ENCODE measurements around the gene GPHN. TPM values are rescaled to one million over a fixed set of nuclear protein-coding genes. Genes with fewer than 3 reads are reported as not detected.

GPHN gene
- total and polyA plus RNA-seq, 2 of the 4 experiments (the other 2 are of a cell fraction), result 8.0 to 8.1 TPM

GRCh38 chr14:67187826-67188225 lies 679.9 kb downstream of the GPHN start:
- peak overlapping the region; percentile 28; the same call in 1 of the 2 replicates for H3K4ac ChIP-seq (ENCODE audit: low read depth, low read length)
- no peak overlapping the region for H3K4me3 ChIP-seq (ENCODE audit: insufficient read depth, low read depth, low read length)
- H3K9ac ChIP-seq (ENCODE audit: low read depth, low read length), result no peak overlapping the region
- no peaks in the 10 kb centered on the region for H3K27me3 ChIP-seq (ENCODE audit: control insufficient read depth, insufficient read depth, low read length)
- peaks cover 11% of the 10 kb centered on the region for H3K4me1 ChIP-seq (ENCODE audit: control insufficient read depth, insufficient read depth, low read length)
- no peak overlapping the region for H3K27ac ChIP-seq (ENCODE audit: insufficient read depth, low read length)
- no TSS peak for BruUV-seq (replicated peaks)
- H2BK15ac ChIP-seq (ENCODE audit: low read depth, low read length), result 0 out of 3 replicates have a peak overlapping the region, but pooled peaks have one; percentile 9
- peak overlapping the region; percentile 77 for H2BK120ac ChIP-seq (ENCODE audit: low read depth, low read length)
- 0 out of 2 replicates have a peak overlapping the region, but pooled peaks have one; percentile 33 for H3K14ac ChIP-seq (replicated peaks; ENCODE audit: low read depth, low read length)
- in situ Hi-C loops (cut with MboI; ENCODE audit: low sequenced_read_pairs) (no loop called here), intact Hi-C loops (cut with micrococcal nuclease) (no loop called here), dilution Hi-C loops (cut with HindIII; ENCODE audit: low sequenced_read_pairs, unreplicated experiment) (no loop called here)
- TF ChIP-seq CEBPB (IDR thresholded peaks at IDR 0.05; ENCODE audit: low read depth, low read length) (no peak), MXI1 (IDR thresholded peaks at IDR 0.05; ENCODE audit: borderline replicate concordance, low read depth, low read length) (no peak), CHD1 (IDR thresholded peaks at IDR 0.05; ENCODE audit: low read depth, low read length) (no peak), SMC3 (IDR thresholded peaks at IDR 0.05; ENCODE audit: low read depth, low read length) (no peak), MAZ (IDR thresholded peaks at IDR 0.05; ENCODE audit: borderline replicate concordance, low read depth, low read length) (no peak), BHLHE40 (IDR thresholded peaks at IDR 0.05; ENCODE audit: low read depth, low read length) (no peak), RAD21 (IDR thresholded peaks at IDR 0.05; ENCODE audit: low read length) (no peak)
- no peak overlapping the region for H4K5ac ChIP-seq (ENCODE audit: low read depth, low read length)
- H3K18ac ChIP-seq (ENCODE audit: low read depth, low read length), result no peak overlapping the region
- H3K36me3 ChIP-seq (ENCODE audit: control insufficient read depth, insufficient read depth, low read length), result no peaks in the 10 kb centered on the region
- DNase-seq (peak; percentile 86), ATAC-seq (ENCODE audit: low read depth) (peak; percentile 43)
- 0 out of 2 replicates have a peak overlapping the region, but pooled peaks have one; percentile 35 for H3K56ac ChIP-seq (ENCODE audit: extremely low read depth, insufficient read depth, low read length)
- no peaks in the 10 kb centered on the region for H4K20me1 ChIP-seq (ENCODE audit: insufficient read depth, low read length)
- H2AK9ac ChIP-seq (replicated peaks; ENCODE audit: low read depth, low read length, poor library complexity), result no peak overlapping the region
- no CpG with 5 or more reads among the region's 2 CpGs for WGBS, 2 experiments (ENCODE audit: extremely low coverage in 2 of 2, insufficient read length in 1 of 2)
- H2AFZ ChIP-seq (replicated peaks; ENCODE audit: low read length, poor library complexity), result no peak overlapping the region
- no peaks in the 10 kb centered on the region for H3K9me3 ChIP-seq (ENCODE audit: control insufficient read depth, insufficient read depth, low read length)
- no peak overlapping the region for H2BK5ac ChIP-seq (ENCODE audit: low read depth, low read length, poor library complexity, severe bottlenecking)
- H2AK5ac ChIP-seq (ENCODE audit: low read depth, low read length), result peak overlapping the region; percentile 37
- CTCF ChIA-PET, result interaction anchor here (0.6 to 1.1 kb wide), 2 partner anchors 15 to 526 kb away, joined by 3 to 5 read pairs; no protein-coding TSS in a partner anchor
- H3K23ac ChIP-seq (ENCODE audit: low read depth, low read length), result no peak overlapping the region; the same call in 1 of the 2 replicates
- peaks cover 14% of the 10 kb centered on the region for H3K9me1 ChIP-seq (ENCODE audit: insufficient read depth, low read length)
- peak overlapping the region; percentile 25; the same call in 1 of the 2 replicates for H3K4me2 ChIP-seq (ENCODE audit: low read depth, low read length)
- POLR2A ChIA-PET (ENCODE audit: unreplicated experiment), result no interaction called here
- 0 out of 2 replicates have a peak overlapping the region, but pooled peaks have one; percentile 8 for H4K91ac ChIP-seq (ENCODE audit: insufficient read depth, low read depth, low read length)
- H4K8ac ChIP-seq (ENCODE audit: low read depth in 2 of 2, low read length in 2 of 2), result no peak overlapping the region; a peak in 1 of 4 replicates
- H2BK20ac ChIP-seq (ENCODE audit: low read depth, low read length), result peak overlapping the region; percentile 72
- no peaks in the 10 kb centered on the region for H3K79me1 ChIP-seq (ENCODE audit: low read depth in 1 of 2, low read length in 2 of 2)
